ACHN (cell line): ENCODE measurements around the gene GIGYF2.

Experiments used
- DNase-seq: peaks from one replicate; pipeline ENCODE4 v3.0.0-alpha.2; 2015
- in situ Hi-C: cut with HindIII; loops from 2 replicates; pipeline ENCODE4 v1.10.0; 2017; ENCODE audit warnings: low sequenced_read_pairs, low pct_ligation_motif_present, low pct_unique_long_range_greater_than_20kb

GIGYF2 gene

DNA sequence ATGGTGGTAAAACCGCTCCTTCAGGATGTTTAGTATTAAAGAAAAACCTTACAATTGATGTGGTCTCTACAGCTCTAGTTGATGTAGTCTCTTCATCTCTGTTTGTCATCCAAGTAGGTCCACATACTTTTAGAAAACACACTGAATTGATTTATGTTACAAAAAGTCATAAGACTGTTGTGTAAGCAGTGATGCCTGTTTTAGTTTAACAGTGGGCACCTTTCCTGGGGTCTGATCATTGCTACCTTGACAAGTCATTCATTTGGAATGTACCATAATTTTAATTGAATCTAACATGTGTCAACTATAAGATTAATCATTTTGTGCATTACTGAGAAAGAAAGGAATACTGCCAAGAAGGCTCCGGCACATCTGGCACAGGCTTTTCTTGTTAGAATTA lies 34.3 kb downstream of the GIGYF2 start:
- no peak for DNase-seq
- in situ Hi-C loops: no loop called here

DNA sequence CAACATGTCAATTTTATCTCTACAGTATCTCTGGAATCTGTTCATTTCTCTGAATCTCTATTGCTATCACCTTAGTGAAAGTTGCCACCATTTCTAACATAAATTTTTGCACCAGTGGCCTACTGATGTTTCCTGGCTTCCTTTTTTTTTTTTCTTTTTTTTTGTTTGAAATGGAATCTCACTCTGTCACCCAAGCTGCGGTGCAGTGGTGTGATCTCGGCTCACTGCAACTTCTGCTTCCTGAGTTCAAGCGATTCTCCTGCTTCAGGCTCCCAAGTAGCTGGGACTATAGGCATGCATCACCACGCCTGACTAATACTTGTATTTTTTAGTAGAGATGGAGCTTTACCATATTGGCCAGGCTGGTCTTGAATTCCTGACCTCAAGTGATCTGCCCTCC lies 44.2 kb downstream of the GIGYF2 start:
- no peak for DNase-seq
- in situ Hi-C loops: no loop called here

DNA sequence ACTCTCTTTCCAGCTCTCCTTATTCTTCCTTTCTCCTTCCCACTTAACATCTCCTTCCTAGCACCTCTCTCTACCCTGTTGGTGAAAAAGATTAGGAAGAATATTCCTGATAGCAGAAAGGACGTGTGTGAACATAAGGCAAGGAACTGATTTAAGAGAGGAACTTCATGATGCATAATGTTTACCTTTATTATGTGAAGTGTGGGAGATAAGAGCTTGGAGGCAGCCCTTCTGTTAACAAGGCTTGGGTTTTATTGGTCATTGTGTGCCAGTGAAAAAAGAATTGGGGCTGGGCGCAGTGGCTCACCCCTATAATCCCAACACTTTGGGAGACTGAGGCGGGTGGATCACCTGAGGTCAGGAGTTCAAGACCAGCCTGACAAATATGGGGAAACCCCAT lies 44.8 kb downstream of the GIGYF2 start:
- DNase-seq: no peak
- in situ Hi-C loops: no loop called here

DNA sequence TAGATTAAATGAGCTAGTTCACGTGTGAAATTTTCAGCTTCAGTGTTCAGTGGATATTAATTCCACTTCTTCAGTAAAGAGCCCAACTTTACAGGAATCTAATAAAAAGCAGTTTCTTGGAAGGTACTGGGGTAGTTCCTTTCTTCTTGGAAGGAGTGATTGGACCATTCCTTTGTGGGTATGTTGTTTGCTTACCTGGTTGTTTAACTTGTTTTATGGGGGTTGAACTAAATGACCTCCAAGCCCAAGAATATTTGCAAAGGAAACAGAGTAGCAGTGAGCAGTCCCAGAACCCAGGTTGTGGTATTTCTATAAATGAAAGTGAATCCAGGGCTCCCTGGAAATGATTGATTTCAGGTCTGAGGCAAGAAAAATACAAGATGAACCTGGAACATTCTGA lies 47.8 kb downstream of the GIGYF2 start:
- no peak for DNase-seq
- in situ Hi-C loops: no loop called here

DNA sequence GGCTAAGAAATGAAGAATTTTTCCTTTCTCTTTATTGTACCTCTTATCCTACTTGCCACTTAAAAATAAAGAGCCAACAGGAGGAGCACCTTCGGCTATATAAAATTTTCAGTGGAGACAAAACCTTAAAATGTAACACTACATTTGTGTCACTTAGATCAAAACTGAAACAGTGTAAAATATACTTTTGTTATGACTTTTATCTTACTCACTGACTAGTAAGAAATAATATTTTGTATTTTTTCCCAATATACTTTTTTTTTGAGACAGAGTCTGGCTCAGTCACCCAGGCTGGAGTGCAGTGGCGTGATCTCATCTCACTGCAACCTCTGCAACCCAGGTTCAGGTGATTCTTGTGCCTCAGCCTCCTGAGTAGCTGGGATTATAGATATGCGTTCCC lies 50.9 kb downstream of the GIGYF2 start:
- DNase-seq: no peak

DNA sequence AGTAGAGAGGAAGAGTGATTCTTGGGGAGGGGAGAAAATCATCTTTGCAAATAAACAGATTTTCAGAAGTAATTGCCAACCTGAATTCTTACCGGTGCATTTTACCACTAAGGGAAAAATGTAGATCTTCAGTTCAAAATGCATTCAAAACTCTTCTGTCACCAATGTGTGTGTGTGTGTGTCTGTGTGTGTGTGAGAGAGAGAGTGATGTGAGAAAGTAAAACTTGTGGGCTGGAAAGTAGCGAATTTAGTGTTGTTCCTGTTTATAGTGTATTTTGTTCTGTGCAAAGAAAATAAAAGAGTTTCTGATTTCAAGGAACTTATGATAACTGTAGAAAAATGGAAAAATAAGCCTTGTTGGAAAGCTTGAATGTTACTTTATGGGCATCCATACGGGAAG lies 52.2 kb downstream of the GIGYF2 start:
- in situ Hi-C loops: no loop called here
- no peak for DNase-seq

More for the DNA sequence above, 50.9 kb downstream of the GIGYF2 start:
- in situ Hi-C loops: no loop called here

DNA sequence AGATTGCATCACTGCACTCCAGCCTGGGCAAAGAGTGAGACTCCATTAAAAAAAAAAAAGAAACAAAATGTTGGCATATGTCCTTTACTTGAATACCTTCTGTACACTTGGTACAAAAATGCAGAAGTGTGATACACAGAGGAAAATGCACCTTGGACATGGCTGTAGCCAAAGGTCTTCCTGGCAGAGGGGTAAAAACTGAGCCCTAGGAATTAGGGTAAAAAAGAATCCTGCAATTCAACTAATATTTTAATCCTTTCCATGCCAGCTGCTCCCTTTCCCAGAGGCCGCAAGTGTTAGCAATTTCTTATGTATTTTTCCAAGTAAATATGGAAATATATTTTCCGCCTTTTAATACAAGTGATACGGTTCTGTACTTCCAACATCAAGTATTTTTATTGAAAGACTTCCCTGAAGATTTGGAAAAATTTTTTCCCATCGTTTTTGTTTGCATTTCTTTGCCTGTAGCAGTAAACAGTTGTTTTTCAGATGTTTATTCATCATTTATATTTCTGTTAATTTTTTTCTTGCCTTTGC lies 53.1 kb downstream of the GIGYF2 start:
- DNase-seq: no peak
- in situ Hi-C loops: no loop called here

DNA sequence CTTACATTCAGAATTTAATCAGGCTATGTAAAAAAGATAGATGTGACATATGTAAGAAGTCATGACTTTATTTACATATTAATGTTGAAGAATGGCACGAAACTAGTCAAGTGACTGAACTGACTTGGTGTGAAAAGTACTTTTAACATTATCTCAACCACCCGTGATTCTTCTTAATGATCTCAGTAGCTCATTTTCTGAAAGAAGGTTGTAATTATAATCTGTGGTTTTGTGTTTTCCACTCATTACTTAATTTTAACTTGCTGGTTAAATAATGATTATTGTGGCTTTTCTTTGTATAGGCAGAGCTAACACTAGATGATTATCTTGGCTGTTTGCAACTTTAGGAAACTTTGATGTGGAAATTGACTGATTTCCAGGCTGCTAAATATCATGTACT lies 60.8 kb downstream of the GIGYF2 start:
- in situ Hi-C loops: no loop called here
- no peak for DNase-seq

DNA sequence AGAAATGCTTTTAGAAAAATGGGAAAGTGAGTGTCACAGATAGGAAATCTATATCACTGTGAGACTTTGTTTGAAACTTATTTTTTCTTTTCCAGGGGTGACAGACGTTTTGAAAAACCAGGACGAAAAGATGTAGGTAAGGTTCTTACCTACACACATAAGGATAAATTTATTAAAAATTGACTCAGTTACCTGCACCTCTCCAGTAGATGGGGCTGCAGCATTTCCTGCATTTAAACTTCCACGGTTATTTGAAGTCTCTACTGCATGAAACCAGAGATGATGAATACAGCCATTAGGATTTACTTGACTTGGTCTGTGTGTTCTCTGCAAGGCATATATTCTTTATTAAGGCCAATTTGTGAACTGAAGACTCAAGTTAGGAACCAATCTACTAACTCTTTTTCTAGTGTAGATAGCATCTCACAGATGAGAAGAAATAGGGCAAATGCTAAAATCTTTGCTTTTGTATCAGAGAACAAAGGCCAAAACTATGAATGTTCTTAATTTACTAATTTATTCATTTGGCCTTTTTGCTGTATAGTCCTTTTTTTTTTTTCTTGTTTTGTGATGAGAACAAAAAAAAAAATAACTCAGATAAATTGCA lies 64.3 kb downstream of the GIGYF2 start:
- peak; percentile 71 for DNase-seq
- in situ Hi-C loops: no loop called here

DNA sequence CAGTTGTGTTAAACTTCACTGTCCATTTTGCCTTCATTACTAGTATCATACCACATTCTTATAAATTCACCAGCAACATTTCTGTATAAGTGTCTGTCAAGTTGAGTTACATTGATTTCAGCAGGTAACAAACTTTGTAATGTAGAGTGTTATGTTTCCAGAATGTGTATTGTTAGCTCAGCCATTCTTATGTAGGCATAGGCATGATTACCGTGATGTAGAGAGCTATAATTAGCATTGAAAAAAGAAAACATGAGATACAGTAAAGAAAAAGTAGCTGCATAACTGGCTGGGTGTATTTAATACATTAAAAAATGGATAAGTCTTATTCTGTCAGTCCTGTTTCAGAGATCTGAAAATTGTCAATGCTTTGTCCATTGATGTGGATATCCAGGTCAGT lies 70.7 kb downstream of the GIGYF2 start:
- DNase-seq: no peak
- in situ Hi-C loops: no loop called here

DNA sequence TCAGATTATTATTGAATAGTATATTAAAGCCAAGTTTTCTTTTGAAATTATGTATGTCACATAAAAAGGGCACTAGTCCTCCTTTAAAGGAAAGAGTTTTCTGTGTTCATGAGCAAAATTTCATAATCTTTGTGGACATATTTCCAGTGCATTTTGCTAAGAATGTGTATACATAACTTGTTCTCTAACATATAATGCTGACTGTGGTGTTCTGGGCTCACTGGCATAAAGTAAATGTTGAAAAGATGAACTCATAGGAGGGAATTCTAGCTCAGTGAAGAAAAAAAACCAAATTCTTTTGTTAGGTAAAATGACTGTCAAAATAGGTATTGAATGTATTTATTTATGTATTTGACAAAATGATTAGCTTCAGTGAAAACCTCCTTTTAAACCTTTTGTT lies 73.1 kb downstream of the GIGYF2 start:
- in situ Hi-C loops: no loop called here
- no peak for DNase-seq

DNA sequence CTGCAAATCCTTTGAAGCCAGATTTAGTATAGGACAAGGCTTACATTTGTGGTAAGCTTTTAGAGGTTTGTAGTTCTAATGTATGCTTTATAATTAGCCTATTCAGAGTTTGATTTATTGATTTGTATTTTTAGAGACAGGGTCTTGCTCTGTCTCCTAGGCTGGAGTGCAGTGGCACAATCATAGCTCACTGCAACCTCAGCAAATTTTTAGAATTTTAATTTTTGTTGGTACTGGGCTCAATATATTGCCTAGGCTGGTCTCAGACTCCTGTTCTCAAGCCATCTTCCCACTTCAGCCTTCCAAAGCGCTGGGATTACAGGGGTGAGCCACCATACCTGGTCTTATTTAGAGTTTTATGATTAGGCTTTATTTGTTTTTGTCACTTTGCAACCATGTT lies 74.7 kb downstream of the GIGYF2 start:
- in situ Hi-C loops: no loop called here
- DNase-seq: no peak

DNA sequence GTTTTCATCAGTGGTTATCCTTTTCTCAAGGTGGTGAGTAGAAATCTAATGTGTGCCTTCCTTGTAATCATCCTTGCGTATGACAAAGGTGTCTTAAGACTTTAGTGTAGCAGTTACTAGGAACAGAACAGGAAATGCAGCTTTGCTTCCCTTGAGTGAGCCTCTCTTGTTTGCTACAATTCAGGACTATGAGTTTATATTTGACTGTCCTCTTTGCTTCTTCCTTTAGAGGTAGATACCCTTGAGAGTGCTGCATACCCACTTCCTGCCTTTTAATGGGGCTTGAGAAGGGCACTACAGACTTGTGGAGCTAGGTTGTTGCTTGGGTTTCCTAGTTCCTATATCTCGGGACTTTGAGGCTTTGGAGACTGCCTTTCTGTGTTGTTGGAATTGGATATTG lies 75.4 kb downstream of the GIGYF2 start:
- in situ Hi-C loops: no loop called here
- no peak for DNase-seq

DNA sequence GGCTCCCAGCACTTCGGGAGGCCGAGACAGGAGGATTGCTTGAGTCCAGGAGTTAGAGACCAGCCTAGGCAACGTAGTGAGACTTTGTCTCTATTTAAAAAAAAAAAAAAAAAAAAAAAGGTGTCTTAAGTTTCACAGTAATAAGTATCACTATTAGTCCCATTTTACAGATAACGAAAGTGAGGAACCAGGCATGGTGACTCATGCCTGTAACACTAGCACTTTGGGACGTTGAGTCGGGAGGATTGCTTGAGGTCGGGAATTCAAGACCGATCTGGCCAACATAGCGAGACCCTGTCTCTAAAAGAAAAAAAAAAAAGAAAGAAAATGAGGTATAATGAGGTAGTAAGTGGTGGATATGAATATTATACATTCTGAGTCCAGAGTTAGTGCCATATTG lies 76.7 kb downstream of the GIGYF2 start:
- no peak for DNase-seq
- in situ Hi-C loops: no loop called here

DNA sequence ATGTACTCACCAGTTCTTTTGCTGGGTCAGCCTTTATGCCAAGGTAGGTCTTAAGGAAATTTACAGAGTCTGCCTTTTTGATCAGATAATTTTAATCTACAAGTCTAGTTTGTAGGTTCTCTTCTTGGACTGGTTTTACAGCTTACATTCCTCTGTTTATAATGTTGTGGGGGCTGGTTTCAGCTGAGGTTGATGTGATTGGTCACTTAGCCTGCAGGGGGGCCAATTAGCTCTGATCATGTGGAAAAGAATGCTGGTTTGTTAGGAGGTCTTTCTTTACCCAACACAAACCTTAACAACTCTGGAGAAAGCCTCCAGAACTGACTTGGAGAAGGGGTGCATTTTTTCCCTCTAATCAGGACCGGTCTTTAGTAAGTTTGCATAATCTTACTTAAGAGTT lies 79.3 kb downstream of the GIGYF2 start, which contains the start of gene KCNJ13:
KCNJ13 (minus strand) TSS at position 131 of the 400 bp plus-strand sequence. CDS start 5,203 bp downstream, outside the sequence.
- in situ Hi-C loops: no loop called here
- no peak for DNase-seq

DNA sequence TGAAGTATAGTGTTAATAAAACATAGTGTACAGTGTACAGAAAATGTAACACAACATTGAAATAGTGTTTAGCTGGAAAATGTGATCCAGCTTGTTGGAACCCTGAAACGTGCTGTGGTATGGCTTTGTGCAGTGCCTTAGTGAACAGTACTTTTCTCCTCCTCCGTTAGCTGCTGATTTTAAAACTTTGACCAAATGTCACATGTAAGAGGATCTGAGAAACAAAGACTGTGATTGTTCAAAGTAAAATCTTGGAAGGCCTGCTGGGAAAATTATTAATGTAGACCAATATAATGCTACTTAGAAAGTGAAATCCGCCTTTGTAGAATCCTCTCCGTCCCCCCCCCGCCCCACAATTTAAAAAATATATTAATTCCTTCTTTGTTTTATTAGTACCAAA lies 80.1 kb downstream of the GIGYF2 start:
- in situ Hi-C loops: no loop called here
- DNase-seq: no peak

DNA sequence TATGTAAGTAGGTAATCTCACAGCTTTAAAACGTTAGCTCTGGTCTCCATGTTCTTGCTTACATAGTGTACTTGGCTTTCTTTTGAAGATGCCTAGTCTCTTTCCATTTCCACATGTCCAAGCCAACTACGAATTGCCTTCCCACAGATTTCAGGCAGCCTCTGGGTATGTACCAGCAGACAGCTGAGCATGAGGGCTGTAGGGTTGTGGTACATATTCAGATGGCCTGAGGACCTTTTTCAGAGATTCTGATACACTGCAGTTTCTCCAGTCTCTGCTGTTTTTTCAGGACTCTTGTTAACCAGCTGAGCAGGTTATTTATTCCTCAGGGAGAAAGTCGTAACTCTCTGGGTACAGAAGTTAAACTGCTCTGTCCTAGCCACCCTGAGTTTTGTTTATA lies 82.3 kb downstream of the GIGYF2 start:
- in situ Hi-C loops: no loop called here
- DNase-seq: no peak

DNA sequence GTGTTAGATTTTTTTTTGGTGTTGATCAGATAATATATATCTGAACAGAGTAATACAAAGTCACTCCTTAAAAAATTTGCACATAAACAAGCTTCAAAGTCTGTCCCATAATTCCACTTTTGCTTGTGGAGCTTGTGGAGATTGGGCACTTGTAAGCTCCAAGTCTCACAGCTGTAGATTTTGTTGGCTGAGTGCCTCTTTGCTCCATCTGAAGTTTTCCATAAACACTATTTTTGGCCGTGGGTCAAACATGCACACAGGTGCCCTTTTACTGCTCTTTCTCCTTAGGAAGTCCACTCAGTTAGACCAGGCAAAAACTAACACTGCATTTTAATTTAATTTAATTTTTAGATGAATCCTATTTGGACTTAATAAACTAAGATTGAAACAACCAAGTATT lies 82.8 kb downstream of the GIGYF2 start:
- in situ Hi-C loops: no loop called here
- no peak for DNase-seq

DNA sequence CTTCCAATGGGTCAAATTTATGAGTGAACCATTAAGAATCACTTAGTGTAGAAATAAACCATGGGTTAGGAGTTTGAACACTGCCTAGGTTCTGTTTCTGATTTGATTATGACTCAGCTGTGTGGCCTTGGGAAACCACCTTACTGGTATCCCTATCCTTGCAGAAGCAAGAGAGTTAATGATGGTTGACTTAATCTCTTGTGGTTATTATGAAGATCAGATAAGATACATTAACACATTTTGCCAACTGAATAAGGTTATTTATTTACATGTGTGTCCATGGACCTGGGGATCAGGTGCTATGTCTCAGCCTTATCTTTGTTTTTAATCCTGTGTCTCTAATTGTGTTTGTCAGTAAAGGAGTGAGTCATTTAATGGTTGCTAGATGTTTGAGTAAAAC lies 84.6 kb downstream of the GIGYF2 start:
- in situ Hi-C loops: no loop called here
- peak; percentile 97 for DNase-seq

DNA sequence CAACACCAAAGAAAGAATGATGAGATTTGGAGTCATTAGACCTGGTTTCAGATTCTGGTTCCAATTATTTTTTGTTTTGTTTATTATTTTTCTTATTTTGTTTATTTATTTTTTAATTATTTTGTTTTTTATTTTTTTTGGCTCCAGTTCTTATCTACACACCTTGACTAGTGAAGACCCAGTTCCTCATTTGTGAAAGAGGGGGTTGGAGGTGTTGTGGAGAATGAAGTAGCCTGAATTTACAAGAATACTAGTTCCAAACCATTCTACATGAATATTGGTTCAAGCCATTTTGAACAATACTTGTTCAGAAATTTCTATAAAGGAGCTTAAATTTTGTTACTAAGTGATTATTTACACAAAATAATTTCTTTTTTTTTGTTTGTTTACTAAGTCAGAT lies 86.1 kb downstream of the GIGYF2 start:
- in situ Hi-C loops: no loop called here
- DNase-seq: no peak

DNA sequence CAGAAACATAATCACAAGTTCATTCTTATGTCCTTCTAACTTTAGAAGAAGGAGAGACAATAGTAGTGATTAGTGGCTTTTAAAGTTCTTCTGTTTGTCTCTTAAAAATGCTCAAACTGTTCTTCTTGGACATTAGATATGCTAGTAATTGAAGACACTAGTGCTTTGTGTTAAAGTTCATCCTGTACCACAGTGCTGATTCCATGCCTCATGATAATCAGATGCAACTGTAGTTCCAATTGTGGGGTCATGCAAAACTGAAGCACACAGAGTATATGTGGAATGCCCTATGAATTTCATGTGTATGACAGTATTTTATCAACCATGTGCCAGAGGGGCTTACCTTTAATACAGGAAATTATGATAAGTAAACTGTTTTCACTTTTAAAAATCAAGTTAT lies 90.7 kb downstream of the GIGYF2 start:
- in situ Hi-C loops: no loop called here

More for the DNA sequence above, 90.7 kb downstream of the GIGYF2 start:
- DNase-seq: no peak
